ENCODE measurements around the gene MRPL17.

MRPL17 gene

DNA sequence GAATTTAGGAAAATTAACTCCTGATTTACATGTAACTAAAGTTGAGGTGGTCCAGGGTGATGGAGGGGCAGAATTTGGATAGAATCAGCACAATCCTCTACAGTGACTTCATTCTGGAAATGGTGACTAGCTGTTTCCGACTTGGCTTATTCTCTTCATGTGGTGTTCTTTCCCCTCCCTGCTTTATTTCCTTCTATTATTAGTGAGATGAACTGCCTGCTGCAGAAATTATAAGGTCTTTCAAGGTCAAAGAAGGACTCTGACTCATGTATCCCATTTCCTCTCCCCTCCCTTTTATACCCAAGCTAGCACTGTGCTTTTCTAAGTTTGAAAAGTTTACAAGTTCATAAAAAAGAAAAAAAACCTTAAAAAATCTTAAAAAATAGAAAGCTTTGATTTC, 12.2 kb upstream of the MRPL17 start:
- Histone ChIP-seq H2AFZ (ENCODE audit: low read length) (no peak overlapping the region), H3K4me2 (ENCODE audit: low read depth, low read length, poor library complexity, severe bottlenecking) (no peak overlapping the region), H3K4me1 (ENCODE audit: insufficient read depth, low read length, poor library complexity, severe bottlenecking) (peaks cover 14% of the 10 kb centered on the region), H3K9me3 (ENCODE audit: insufficient read depth, low read depth, low read length) (no peaks in the 10 kb centered on the region), H3K79me2 (ENCODE audit: insufficient read depth, low read length) (no peaks in the 10 kb centered on the region), H3K4me3 (ENCODE audit: low read length, poor library complexity, severe bottlenecking) (no peak overlapping the region), H3K9me2 (replicated peaks; ENCODE audit: low read depth, low read length) (no peaks in the 10 kb centered on the region), H3F3A (ENCODE audit: low read depth) (no peaks in the 10 kb centered on the region), H3K27me3 (ENCODE audit: insufficient read depth, low read length, poor library complexity, severe bottlenecking) (no peaks in the 10 kb centered on the region), H3K9ac (ENCODE audit: low read depth, low read length, poor library complexity, severe bottlenecking) (no peak overlapping the region), H3K36me3 (ENCODE audit: insufficient read depth, low read length) (no peaks in the 10 kb centered on the region), H4K20me1 (ENCODE audit: insufficient read depth, low read length, poor library complexity, severe bottlenecking) (no peaks in the 10 kb centered on the region)
- TF ChIP-seq EZH2phosphoT487 (IDR thresholded peaks at IDR 0.05; ENCODE audit: borderline replicate concordance), result no peak
- no peak for TF ChIP-seq CTCF (conservative IDR thresholded peaks at IDR 0.05; ENCODE audit: low read length)

- Histone ChIP-seq H3K79me2 (ENCODE audit: insufficient read depth, low read length) (no peaks in the 10 kb centered on the region), H3F3A (ENCODE audit: low read depth) (no peaks in the 10 kb centered on the region), H3K9me3 (ENCODE audit: insufficient read depth, low read depth, low read length) (no peaks in the 10 kb centered on the region), H3K4me3 (ENCODE audit: low read length, poor library complexity, severe bottlenecking) (no peak overlapping the region), H3K27me3 (ENCODE audit: insufficient read depth, low read length, poor library complexity, severe bottlenecking) (no peaks in the 10 kb centered on the region), H2AFZ (ENCODE audit: low read length) (no peak overlapping the region), H3K9ac (ENCODE audit: low read depth, low read length, poor library complexity, severe bottlenecking) (no peak overlapping the region), H3K4me2 (ENCODE audit: low read depth, low read length, poor library complexity, severe bottlenecking) (no peak overlapping the region), H3K36me3 (ENCODE audit: insufficient read depth, low read length) (no peaks in the 10 kb centered on the region), H4K20me1 (ENCODE audit: insufficient read depth, low read length, poor library complexity, severe bottlenecking) (no peaks in the 10 kb centered on the region), H3K4me1 (ENCODE audit: insufficient read depth, low read length, poor library complexity, severe bottlenecking) (peaks cover 14% of the 10 kb centered on the region), H3K9me2 (replicated peaks; ENCODE audit: low read depth, low read length) (no peaks in the 10 kb centered on the region)
- TF ChIP-seq EZH2phosphoT487 (IDR thresholded peaks at IDR 0.05; ENCODE audit: borderline replicate concordance), result no peak
- no peak for TF ChIP-seq CTCF (conservative IDR thresholded peaks at IDR 0.05; ENCODE audit: low read length)
Observed at GRCh38 chr11:6694229-6694535, 11.0 kb upstream of the MRPL17 start.

DNA sequence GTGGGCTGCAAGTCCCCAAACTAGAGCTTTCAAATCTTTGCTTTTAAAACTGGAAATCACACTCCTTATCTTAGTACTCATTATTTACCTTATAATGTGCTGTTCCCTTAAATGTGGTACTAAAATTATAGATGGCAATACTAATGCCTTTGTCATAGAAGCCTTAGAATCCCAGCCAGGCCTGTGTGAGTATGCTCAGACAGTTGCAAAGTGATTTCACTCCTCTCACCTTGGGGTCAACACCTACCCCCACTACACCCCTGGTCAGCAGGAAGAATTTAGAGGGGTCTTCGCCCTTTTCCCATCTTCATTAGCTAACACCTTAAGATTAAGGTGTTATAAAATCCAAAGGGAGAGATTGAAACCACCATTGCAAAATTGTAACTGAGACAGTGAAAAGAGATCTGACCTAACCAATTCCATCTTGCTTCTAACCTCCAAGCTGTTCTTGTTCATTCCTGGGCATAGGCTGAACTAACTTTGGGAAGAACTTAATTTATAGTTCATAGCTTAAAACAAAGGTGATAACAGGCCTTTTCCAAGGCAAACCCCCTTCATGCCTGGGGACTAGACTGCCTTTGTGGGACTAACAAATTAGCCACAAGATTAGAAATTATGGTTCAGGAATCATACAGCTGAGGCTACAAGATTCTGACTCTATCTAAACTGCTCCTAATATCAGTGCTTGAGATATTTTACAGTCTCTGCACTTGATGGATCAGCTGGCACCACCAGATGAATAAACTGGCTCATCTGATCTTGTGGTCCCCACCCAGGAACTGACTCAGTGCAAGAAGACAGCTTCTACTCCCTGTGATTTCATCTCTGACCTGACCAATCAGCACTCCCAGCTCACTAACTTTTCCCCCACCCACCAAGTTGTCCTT, 10.4 kb upstream of the MRPL17 start:
- Histone ChIP-seq H3K9ac (ENCODE audit: low read depth, low read length, poor library complexity, severe bottlenecking) (no peak overlapping the region), H3K4me1 (ENCODE audit: insufficient read depth, low read length, poor library complexity, severe bottlenecking) (peaks cover 14% of the 10 kb centered on the region), H3K36me3 (ENCODE audit: insufficient read depth, low read length) (no peaks in the 10 kb centered on the region), H3K4me3 (ENCODE audit: low read length, poor library complexity, severe bottlenecking) (no peak overlapping the region), H3K9me3 (ENCODE audit: insufficient read depth, low read depth, low read length) (no peaks in the 10 kb centered on the region), H2AFZ (ENCODE audit: low read length) (no peak overlapping the region), H4K20me1 (ENCODE audit: insufficient read depth, low read length, poor library complexity, severe bottlenecking) (no peaks in the 10 kb centered on the region), H3K4me2 (ENCODE audit: low read depth, low read length, poor library complexity, severe bottlenecking) (no peak overlapping the region), H3K9me2 (replicated peaks; ENCODE audit: low read depth, low read length) (no peaks in the 10 kb centered on the region), H3K79me2 (ENCODE audit: insufficient read depth, low read length) (no peaks in the 10 kb centered on the region), H3F3A (ENCODE audit: low read depth) (no peaks in the 10 kb centered on the region), H3K27me3 (ENCODE audit: insufficient read depth, low read length, poor library complexity, severe bottlenecking) (no peaks in the 10 kb centered on the region)
- no peak for TF ChIP-seq EZH2phosphoT487 (IDR thresholded peaks at IDR 0.05; ENCODE audit: borderline replicate concordance)
- TF ChIP-seq CTCF (conservative IDR thresholded peaks at IDR 0.05; ENCODE audit: low read length), result no peak

Data from Loucy (cell line).